Urothelium cell line (cell line): ENCODE measurements around the gene LMF1.

ENCODE experiments used
- DNase-seq: peaks from one replicate; pipeline ENCODE4 v3.0.0; 2011; ENCODE audit warnings: low spot score, mixed read lengths
- FAIRE-seq: peaks from 2 replicates; lab custom pipeline; 2011; peaks lifted over from hg19 to GRCh38; lab: Jason Lieb, UNC

The LMF1 gene

DNA sequence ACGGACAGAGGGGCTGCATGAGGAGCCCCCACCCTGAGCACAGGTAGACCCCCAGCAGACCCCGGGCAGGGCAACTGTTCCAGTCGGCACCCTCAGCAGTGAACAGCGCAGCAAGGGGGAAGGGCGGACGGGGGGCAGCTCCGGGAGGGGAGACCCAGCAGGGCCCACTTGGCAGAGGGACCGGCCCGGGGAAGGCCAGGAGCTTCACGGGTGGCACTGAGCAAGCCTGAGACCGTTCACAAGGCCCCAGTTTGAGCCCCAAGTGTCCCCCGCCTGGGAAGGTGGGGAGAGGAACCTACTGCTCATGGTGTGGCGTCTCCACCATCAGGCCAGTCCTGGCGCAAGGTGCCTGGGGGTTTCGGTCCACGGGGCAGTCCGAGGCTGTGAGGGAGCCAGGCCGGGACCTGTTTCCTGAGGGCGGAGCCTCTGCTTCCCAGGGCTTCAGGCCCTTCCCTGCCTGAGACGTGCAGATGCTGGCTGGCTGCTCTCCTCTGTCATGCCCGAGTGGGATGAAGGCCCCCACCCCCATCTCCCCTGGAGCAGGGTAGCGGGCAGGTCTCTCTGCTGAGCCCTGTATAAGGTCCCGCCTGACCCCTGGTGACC is 115.9 kb downstream of the LMF1 start:
- DNase-seq = no peak
- FAIRE-seq = no peak

DNA sequence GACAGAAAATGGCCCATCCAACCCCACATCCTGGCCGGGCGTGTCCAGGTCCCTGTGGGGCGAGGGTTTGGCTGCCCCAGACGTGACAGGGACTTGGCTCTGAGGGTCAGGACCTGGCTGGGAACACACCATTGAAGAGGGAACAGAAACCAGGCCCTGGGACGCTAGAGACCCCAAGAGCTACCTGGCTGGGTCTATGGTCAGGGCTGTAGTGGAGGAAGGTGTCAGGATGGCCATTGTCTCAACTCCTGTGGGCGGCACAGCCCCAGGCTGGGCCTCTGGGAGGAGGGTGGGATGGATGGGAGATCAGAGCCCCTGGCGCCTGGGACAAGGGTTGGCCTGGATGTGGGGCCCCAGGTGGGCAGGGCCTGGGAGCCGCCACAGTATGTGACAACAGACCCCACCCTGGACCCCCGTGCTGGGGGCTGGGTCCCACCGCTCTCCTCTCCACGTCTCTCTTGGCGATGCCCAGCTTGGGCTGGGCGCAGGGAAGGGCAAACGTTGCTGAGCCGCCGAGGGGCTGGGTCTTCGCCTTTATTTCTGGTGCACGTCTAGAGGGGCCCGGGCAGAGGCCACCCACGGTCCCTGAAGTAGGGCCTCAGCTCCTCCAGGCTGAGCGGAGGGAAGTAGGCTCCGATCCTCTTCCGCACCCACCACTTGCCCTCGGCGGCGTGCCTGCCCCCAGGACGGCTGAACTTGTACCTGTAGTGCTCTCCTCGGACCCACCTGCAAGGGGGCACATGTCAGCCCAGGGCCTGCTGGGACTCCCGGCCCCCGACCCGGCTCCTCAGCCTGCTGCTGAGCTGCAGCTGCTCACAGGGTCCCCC is 116.6 kb downstream of the LMF1 start:
- FAIRE-seq (no peak), DNase-seq (no peak)

DNA sequence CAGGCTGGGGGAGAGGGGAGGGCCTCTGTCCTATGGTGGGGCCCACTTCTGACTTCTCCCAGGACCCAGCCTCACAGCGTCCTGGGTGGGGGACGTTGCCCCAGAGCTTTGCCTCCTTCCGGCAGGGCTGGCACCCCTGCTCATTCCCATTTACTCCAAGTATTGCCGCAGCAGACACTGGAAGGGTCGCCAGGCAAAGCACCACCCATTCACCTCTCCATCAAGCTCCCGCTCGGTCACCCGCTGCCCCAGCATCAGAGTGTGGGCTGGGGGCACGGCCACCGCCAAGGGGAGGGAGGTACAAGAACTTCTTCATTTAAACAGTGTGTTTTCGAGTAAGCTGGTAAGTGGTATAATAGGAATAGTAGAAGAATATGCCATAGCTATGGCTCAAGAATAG is 117.5 kb downstream of the LMF1 start:
- no peak for FAIRE-seq
- DNase-seq = no peak

DNA sequence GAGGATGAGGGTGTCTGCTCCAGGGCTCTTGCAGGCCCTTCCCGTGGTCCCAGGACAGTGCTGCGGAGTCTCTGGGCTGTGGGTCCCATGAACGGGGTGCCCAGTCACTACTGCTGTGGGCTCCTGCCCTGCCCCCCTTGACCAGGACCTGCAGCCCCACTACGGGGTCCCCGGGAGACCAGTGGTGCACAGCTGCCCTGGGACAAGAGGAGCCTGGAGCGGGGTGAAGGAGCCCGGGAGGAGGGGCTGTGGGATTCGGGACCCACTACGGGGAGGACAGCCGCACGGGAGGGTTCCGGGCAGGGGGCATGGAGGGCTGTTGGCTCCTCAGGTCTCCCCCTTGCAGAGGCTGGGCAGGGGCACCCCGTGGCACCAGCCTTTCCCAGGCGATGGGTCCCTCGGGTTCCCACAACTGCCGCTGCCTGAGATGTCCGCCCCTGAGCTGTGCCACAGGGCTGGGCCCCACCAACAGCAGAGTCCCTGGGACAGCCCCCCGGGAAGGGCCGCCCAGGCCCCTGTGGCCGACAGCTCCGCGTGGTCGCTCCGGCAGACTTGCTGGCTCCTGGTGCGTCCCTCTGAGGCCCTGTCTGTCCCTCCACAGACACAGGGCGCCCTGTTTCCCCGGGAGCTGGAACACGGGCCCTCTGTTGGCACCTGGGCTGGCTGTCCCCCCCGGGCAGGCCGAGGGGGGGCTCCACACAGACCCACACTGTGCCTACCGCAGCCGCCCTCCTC is 118.2 kb downstream of the LMF1 start:
- FAIRE-seq (no peak), DNase-seq (no peak)

DNA sequence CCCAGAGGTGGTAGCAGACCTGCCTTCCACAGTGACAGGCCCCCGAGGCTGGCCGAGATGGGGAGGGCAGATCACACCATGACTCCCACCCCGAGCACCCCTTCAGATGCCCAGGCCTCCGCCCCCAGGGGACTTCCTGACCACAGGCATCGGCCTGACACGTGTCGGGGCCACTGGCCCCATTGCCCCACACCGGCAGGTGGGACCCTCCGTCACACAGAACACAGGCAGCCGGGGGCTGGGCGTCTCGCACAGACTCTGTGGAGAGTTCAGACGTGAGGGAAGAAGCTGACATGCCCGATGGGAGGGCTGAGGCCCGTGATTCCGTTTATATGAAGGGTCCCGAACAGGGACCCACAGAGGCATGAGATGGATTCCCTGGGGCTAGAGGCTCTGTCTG is 118.9 kb downstream of the LMF1 start:
- no peak for DNase-seq
- no peak for FAIRE-seq

DNA sequence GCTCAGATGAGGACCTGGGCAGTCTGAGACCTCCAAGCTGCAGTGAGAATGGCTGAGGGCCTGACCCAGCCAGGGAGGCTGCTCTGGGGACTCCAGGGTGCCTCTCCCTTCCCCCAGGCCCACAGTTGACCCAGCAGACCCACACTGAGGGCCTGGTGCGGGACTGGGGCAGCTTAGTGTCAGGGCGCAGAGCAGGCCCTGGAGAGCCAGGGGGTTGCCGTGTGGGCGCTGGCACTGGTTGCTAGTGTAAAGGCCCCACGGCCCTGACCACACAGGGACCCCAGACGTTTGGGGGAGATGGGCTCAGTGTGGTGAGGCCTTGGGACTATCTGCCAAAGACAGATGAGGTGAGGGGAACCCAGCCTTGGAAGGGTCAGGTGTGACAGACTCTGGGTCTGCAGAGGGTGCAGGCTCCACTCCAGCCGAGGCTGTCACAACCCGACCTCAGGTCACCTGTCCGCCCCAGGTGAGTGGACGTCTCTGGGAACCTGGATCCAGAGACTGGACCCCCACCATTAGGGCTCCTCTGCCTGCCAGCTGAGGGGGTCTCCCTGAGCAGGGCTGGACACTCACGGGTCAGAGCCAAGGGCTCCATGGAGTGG is 119.5 kb downstream of the LMF1 start:
- no peak for FAIRE-seq
- no peak for DNase-seq

DNA sequence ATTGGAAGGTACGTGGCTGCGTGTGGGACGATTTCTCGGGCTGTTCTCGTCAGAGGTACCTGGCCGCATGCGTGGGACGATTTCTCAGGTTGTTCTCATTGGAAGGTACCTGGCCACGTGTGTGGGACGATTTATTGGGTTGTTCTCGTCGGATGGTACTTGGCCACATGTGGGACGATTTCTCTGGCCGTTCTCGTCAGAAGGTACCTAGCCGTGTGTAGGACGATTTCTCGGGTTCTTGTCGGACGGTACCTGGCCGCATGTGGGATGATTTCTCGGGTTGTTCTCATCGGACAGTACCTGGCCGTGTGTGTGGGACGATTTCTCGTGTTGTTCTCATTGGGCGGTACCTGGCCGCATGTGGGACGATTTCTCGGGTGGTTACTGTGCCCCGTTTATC is 120.1 kb downstream of the LMF1 start:
- DNase-seq (no peak), FAIRE-seq (no peak)

DNA sequence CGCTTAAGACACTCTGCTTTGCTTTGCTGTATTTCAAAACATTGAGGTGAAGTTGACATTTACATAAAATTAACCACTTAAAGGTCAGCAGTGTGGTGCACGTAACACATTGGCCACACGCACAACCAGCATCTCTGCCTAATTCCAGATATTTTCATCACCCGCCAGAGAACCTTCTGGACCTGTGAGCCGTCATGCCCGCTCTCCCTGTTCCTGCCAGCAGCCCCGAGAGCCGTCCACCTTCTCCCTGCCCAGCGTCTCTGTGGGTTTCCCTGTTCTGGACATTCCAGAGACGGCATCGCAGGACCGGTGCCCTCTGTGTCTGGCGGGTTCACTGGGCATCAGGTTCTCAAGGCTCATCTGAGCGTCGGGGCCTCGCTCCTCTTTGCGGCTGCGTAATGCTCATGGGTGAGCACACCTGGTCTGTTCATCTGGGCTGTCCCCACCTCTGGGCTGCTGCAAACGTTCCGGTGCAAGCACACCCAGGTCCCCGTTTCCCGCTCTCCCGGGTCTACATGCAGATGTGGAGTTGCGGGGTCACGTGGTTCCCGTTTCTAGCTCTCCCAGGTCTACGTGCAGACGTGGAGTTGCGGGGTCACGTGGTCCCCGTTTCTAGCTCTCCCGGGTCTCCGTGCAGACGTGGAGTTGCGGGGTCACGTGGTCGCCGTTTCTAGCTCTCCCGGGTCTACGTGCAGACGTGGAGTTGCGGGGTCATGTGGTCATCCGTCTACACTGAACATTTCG is 122.1 kb downstream of the LMF1 start:
- FAIRE-seq (no peak), DNase-seq (no peak)

DNA sequence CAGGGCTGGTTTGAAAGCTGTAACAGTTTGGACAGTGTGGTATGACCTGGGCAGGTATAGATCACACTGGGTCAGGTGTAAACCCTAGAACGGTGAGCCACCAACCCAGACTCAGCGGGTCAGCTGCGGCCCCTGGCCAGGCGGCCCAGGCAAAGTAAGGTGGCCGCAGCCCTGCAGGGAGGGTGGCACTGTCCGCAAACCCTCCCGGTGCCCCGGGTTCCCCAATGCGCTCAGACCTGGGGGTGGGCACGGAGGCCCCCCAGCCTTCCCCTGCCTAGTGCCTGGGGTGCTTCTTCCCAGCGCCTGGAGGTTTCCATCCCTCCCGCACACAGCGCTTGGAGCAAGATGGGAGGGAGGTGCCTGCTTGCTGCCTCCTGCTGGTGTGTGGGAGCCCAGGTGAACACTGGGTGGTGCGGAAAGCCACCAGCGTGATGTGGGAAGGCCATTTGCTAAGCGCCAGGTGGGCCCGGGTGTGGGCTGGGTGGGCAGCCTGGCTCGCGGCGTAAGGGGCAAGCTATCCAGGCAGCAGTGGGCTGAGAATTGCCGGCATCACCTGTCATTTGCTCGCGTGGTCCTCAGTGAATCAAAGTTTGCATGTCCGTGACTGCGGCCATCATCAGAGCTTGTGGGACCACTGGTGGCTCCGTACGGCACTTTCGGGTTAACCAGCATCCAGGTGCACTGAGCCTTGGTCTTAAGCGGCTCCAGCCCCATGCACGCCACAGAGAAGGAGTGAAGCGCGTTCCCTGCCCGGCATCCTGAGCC is 122.9 kb downstream of the LMF1 start:
- DNase-seq = no peak
- no peak for FAIRE-seq

DNA sequence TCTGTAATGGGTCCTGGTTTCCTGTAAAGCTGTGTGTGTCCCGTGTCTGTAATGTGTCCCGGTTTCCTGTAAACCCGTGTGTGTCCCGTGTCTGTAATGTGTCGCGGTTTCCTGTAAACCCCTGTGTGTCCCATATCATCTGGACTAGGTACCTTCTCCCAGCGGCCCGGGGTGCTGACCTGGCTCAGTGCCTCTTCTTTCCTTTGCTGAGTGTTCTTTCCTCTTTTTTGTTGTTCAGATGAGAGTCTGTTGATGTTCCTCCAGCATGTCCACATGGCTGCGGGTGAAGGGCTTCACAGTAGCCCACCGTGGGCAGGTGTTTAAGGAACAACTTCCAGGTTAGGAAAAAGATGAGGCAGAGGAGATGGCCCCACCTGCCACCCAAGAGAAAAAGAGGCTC is 123.6 kb downstream of the LMF1 start:
- no peak for DNase-seq
- no peak for FAIRE-seq

DNA sequence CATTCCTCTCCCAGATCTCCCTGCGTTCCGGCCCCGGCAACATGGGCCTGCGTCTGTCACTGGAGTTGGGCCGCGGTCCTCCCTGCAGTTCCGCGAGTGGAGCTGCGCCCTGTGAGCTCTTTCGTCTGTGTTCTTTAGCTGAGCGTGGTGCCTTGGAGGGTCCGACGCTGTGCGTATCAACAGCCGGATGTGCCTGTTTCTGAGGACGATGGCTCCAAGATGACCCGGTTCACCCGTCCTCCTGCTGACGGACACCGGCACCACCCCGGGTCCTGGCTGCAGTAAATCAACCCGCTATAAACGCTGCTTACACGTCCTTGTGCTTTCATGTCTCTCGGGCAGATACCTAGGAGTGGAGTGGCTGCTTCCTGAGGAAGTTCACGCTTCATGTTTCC is 125.4 kb downstream of the LMF1 start:
- DNase-seq (no peak), FAIRE-seq (no peak)

DNA sequence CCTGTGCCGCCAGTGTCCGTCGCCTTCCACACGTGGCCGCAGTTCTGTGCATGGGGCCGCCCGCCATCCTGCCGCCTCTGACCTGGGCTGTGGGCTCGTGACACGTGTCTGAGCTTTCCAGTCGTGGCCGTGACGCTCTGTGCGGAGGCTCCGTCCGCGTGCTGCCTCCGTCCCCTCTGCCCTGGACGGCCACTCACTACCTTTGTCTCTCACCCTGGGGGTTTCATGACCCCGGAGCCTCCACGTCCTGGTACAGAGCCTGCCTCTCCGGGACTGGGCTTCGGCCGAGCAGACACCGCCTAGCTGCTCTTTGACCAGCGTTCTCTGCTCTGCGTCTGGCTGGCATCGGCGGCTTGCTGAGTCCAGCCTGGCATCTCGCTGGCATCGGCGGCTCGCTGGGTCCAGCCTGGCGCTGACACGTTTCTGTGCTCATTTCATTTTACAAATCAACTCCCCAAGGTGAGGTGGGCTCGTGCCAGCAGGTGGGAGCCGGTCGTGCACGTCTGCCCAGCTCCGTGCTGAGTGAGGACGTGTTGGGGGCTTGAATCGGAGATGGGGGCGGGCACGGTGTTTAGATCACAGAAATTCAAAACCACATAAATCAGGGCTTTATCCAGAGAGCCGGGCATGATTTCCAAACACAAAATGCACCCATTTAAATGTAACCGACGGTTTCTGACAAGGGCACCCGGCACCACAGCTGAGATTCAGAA is 126.0 kb downstream of the LMF1 start:
- FAIRE-seq = no peak
- DNase-seq = no peak

DNA sequence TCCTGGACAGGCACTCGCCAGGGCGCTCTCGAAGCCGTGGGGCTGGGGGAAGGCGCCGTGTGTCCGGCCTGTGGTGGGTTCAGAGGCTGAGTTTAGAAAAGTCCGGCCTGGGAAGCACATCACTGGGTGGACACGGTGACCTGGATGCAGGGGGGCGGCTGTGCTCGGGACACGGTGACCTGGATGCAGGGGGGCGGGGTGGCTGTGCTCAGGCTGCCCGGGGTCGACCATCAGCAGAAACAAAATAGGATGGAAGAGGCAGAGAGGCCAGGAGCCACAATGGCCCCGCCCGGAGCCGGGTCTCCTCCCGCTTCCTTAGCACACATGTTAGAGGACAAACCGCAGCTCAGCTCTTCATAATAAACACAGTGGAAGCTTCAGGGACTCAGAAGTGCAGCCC is 127.0 kb downstream of the LMF1 start:
- FAIRE-seq = no peak
- DNase-seq = no peak

DNA sequence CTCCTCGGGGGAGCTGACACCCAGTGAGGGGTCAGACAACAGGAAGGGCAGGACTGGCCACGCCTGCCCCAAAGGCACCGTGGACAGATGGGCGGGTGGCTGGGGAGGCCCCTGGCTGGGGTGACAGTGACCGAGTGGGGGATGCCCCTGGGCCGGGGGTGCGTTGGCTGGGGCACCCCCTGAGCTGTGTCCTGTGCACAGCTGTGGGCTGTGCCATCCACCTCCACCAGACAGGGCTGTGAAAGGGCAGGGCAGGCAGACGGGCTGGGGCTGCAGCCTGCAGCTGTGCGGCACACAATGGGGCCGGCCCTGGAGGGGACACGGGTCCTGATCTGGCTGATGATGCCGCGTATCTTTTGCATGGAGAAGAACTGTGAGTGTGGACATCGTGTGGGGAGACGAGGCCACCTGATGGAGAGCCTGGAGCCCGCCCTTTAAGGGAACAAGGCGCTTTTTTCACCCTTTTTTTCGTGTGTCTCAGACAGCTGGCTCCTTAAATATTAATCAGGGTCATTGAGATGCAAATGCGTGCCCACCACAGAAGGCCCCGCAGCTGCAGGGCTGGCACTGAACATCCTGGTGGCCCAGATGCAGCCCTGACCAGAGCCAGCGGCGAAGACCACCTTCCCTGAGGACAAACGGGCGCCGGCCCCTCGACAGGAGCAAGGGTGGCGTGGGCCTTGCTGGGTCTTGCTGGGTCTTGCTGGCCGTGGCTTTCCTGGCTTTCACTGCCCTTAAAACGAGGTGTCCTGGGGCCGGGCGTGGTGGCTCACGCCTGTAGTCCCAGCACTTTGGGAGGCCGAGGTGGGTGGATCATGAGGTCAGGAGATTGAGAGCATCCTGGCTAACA is 127.8 kb downstream of the LMF1 start:
- FAIRE-seq = no peak
- no peak for DNase-seq

DNA sequence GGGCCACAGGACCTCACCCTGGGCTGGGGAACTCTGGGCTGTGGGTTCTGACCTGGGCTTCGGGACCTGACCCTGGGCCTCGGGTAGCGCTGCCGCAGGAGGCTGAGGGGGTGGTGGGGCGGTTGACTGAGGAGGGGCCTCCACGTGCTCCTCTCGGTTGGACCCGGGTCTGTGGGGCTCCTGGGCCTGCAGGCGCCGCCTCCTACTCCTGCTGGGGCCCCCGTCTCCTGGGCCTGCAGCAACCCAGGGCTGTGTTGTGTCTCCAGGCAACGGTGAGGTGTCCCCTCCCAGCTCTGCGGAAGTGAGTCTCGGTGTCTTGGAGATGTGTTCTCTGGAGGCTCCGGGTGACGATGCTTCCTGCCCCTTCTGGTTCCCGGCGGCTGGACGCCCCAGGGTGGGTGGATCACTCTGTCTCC is 128.7 kb downstream of the LMF1 start:
- DNase-seq = no peak
- no peak for FAIRE-seq

DNA sequence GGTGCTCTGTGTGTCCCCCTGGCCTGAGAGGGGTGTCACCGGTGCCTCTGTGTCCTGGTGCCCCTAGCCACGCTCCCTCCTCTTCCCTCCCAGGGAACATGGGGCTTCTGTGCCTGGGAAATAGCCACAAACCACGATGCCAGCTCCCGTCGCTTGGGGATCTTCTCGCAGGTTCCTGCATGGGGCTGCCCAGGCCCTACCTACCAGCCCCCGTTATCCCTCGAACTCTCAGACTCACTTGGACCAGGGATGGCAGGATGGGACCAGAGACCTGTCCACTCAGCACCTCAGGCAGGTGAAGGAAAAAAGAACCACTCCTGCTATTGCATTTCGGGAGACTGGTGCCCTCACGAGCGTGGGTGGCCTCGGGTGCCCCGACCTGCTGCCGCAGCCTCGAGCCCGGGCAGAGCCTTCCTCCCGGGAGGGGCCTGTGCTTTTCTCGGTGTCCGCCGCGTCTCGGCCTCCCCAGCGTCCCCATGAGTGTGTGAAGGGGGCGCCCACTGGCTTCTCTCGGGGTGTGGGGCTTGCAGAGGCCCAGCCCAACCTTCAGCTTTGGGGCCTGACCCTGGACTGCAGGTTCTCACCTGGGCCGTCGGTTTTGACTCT is 129.2 kb downstream of the LMF1 start:
- DNase-seq (no peak), FAIRE-seq (no peak)

DNA sequence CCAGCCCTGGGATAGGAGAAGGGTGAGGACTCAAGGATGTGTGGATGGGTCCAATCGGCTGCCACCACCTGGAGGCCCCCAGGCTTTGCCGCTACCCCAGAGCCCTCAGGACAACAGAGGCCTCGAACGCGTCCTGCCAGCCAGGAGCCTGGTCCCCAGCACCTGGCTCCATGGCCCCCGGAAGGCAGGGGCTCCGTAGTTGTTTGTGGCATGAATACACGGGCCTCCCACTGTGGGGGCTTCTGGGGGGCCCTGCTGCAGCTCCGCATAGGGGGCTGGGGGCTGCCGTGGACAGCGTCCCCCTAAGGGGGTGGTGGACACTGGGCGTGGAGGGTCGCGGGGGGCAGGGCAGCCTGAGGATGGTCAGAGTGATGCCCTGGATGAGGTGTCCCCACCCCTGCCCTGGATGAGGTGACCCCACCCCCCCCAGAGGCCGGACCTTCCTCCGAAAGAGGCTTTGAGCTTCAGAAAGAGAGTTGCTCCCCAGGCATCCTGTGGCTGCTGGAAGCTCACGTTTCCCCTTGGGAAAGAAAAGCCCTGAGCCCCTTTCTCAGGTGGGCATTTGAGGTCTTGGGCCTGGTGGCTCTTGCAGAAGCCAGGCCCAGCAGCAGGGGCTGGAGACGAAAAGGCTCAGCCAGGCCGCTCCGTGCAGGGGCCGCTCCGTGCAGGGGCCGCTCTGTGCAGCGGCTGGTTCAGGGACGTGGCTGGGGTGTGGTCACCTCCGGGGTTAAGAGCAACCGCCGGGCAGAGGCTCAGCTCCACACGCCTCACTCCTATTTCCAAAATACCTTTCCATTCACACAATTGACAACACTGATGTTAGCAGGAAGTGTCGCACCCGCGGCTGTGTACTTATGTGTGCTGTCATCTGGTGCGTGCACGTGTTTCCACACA is 130.0 kb downstream of the LMF1 start:
- FAIRE-seq (no peak), DNase-seq (no peak)
